Measurements from ENCODE around the gene DUSP16.

The DUSP16 gene

DNA sequence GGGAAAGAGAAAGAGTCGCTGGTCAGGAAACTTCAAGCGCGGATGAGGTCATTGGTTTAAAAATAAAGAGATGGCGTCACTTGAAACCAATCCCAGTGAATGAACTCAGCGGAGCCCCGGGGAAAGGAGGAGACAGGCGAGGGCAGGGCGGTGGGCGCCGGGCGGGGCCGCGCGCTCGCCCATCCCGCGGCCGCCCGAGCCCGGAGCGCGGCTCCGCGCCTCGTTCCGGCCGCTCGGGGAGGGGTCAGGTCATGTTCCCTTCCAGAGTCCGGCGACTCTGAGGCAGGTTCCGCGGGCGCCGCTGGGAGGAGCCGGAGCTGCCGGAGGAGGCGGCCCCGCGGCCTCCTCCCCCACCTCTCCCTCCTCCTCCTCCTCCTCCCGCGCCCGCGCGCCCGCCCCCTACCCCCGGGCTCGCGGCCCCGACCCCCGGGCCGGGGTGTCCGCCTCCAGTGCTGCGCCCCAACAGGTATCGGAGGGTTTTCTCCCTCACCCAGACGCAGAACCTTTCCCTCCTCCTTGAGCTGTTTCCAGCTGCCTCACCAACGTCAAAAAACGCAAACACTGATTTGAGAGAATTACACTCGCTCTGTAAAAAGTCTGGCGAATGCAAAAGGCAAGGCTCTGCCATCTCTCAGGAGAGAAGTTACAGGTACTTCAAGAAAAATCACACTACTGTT, at the start of gene DUSP16:
Gene DUSP16, minus strand, starts transcription at position 279 of the 677 bp plus-strand sequence. CDS start 41,765 bp downstream, outside the sequence.
- TF ChIP-seq CTCF (IDR thresholded peaks at IDR 0.05; ENCODE audit: low read length, missing control alignments): no peak
- DNase-seq (ENCODE audit: low read depth): peak; percentile 95
- peak within 1 kb of the TSS; percentile 82 for H3K4me3 ChIP-seq (replicated peaks; ENCODE audit: low read depth, low read length)

DNA sequence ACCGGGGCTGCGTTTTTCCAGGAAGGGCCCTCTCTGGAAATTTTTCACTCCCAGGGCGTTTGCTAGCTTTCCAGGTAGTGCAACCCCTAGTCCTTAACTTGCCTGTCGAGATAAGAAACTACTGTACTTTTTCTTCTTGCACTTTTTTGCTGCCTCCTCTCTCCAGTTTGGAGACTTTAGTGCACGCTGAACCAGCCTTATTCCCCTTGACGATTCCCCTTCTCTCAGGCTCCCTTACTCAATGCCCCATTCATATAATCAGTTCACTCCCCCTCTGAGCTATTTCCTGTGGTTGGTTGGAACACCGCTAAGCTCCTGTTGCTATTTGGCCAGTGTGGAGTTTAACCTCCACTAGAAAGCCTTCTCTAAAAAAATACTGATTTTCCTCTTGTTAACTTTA, 49.7 kb upstream of the DUSP16 start:
- peak overlapping the region; percentile 79 for H3K4me3 ChIP-seq (replicated peaks; ENCODE audit: low read depth, low read length)
- TF ChIP-seq CTCF (IDR thresholded peaks at IDR 0.05; ENCODE audit: low read length, missing control alignments): no peak
- peak; percentile 88 for DNase-seq (ENCODE audit: low read depth)

GRCh38 chr12:12611512-12612306, 49.0 kb upstream of the DUSP16 start, which contains the start of gene CREBL2:
Gene CREBL2 (plus strand): TSS chr12:12611876. CDS start chr12:12612173, 297 bp downstream.
- TF ChIP-seq CTCF (IDR thresholded peaks at IDR 0.05; ENCODE audit: low read length, missing control alignments): no peak
- DNase-seq (ENCODE audit: low read depth): peak; percentile 99
- H3K4me3 ChIP-seq (replicated peaks; ENCODE audit: low read depth, low read length): peak within 1 kb of the TSS; percentile 79

- DNase-seq (ENCODE audit: low read depth): no peak
- no peak for TF ChIP-seq CTCF (IDR thresholded peaks at IDR 0.05; ENCODE audit: low read length, missing control alignments)
- no peak overlapping the region for H3K4me3 ChIP-seq (replicated peaks; ENCODE audit: low read depth, low read length)
Measured at GRCh38 chr12:12610711-12611110, 48.0 kb upstream of the DUSP16 start.

GRCh38 chr12:12609692-12610091, 47.0 kb upstream of the DUSP16 start:
- no peak for TF ChIP-seq CTCF (IDR thresholded peaks at IDR 0.05; ENCODE audit: low read length, missing control alignments)
- DNase-seq (ENCODE audit: low read depth): no peak

GRCh38 chr12:12608557-12608957, 45.9 kb upstream of the DUSP16 start:
- TF ChIP-seq CTCF (IDR thresholded peaks at IDR 0.05; ENCODE audit: low read length, missing control alignments): no peak
- no peak overlapping the region for H3K4me3 ChIP-seq (replicated peaks; ENCODE audit: low read depth, low read length)
- peak; percentile 21 for DNase-seq (ENCODE audit: low read depth)

More at GRCh38 chr12:12609692-12610091, 47.0 kb upstream of the DUSP16 start:
- H3K4me3 ChIP-seq (replicated peaks; ENCODE audit: low read depth, low read length): no peak overlapping the region

Measured in fibroblast of pulmonary artery (primary cell).